ENCODE measurements around the gene KRTAP22-1. TPM values are rescaled to one million over a fixed set of nuclear protein-coding genes. Genes with fewer than 3 reads are reported as not detected.

Gene KRTAP22-1
- polyA plus RNA-seq (2013, experiment 1 of 2; ENCODE audit: insufficient read length), result not detected
- polyA plus RNA-seq (2013, experiment 2 of 2; ENCODE audit: insufficient read length), result not detected

DNA sequence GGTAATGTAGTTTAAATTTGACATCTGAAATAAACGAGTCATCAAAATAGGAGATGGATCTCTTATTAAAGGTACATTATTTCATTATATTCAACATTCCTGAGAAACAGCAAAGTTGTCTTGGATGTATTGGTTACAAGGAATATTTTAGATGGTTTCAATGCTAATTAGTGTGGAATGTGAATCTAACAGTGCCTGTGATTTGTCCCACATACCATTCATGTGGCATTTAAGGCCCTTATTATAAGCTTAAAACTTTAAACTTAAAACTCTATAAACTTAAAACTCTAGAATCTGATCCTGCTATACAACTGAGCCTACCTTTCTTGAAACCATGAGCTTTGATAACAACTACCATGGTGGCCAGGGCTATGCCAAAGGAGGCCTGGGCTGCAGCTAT lies at the start of gene KRTAP22-1:
Gene KRTAP22-1 (plus strand): TSS at position 301 of the 400 bp plus-strand sequence.
- no peak for DNase-seq

DNA sequence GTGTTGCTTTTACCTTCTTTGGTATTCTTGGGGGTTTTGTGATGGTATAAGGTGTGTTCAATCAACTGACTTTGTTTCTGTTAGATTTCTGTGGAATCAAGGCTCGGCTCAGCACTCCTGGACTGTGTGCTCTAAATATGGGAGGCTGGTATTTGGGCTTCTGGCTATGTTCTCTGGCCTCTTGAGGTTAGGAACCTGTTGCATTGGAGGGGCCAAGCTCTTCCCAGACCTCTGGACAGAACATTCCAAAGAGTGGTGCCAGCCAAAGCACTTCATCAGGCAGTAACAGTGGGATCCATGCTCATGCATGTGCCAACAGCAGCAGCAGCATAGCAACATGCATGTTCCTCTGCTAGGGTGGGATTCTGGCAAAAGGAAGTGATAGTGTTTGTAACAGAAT lies 48.1 kb upstream of the KRTAP22-1 start:
- no peak for DNase-seq

DNA sequence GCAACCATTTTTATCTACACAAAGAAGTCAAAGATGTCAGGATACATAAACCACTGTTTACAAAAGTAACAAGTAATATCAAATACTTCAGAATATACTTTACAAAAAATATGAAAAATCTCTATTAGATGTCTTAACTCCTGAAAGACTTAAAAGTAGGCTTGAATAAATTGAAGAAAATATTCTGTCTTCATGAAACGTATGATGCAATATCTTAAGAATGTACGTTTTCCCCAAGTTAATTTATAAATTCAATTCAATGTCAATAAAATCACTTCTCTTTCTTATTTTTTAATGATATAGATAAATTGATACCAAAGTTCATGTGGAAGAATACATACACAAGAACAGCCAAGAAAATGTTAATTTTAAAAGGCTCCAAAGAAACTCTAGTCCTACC lies 45.8 kb upstream of the KRTAP22-1 start:
- no peak for DNase-seq

DNA sequence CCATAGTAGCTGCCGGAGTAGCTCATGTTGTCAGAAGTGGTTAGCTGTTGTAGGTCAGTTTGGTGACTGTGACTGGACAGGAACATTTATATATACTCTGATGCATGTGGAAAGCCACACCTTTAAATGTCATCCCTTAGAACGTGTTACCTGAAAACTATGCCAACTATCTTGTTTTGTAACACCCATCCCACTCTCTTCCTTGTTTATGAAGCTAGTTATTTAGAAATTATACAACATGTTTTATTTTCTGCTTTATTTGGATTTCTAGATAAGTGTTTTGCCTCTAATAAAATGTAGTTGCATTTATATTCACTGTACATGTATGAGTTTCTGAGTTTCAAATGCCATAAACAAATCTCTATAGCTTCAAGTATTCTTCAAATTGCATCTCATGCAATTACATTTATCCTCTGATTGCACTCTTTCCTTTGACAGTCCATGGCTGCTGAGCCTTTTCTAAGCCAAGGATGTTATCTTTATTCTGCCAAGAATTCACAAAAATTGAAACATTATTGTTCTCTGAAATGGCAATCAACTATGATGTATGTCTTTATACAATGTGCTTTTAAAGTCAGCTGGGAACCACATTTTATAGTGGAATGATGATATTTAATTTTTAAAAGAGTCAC lies 39.5 kb upstream of the KRTAP22-1 start, which contains the start of gene KRTAP19-7:
Gene KRTAP19-7 (minus strand): TSS at position 51 of the 632 bp plus-strand sequence. CDS start 25 bp downstream, at position 26.
- DNase-seq, result no peak

DNA sequence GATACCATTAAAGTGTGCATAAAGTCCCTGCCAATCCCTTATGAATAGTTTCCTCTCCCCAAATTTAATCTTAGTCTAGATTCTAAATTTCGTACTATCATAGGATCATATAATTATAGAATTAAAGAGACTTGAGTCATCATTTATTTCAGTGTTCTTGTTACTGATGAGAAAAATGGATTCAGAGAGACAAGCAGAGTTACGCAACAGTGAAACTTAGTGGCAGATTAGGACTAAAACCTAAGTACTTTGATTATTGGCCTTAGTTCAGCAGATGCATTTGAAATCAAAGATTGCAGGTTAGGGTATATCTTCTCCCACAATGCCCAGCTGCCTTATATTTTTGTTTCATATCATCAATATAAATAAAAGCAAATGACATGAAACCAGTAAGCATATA lies 38.9 kb upstream of the KRTAP22-1 start:
- DNase-seq, result no peak

DNA sequence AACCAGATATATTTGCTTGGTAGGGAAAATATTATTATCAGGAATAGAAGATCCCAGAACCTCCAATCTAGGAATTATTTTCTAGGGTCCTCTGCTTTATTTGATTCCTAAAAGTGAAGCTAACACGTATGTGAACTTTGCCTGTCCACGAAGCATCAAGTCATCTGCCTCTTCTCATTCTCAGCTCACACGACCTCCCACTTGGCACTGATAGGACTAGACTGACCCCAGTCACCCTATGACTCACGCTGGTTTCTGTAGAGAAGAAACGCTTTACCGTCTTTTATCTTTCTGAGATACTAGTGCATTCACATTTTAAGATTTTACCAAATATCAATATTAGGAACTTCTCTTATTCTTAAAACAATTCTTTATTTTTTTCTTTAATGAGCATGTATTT lies 37.8 kb upstream of the KRTAP22-1 start:
- no peak for DNase-seq

DNA sequence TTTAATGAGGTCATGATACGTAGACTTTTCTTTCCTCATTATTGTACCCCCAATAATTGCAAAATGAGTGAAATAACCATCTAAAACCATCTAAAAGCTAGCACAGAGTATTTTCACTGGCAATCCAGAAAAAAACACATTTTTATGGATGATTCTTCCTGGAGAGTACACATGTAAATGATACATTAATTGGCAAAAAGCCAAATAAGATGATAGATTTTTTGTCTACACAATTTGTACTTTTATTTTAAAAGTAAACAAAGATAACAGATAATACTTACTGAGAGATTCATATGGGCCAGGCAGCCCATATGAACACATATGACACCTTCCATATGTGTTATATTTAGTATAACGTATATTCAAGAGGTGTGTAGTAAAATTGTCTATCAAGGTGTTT lies 37.3 kb upstream of the KRTAP22-1 start:
- DNase-seq, result no peak

DNA sequence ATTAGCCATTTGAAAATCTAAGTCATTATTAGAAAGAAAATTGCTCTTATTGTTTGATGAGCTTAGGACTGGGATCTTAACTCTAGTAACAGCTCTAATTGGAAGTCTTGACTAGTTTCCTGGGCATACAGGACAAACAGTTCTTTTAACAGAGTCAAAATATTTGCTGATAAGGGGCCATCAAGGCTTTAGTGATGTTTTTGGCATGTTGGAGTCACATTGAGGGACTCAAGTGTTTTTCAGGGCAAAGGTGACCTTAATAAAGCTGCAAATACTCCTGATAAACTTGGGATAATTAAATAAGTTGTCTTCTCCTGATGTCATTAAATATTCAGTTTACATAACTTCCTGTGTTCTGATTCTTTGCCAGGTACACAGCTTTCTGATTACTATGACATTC lies 33.3 kb upstream of the KRTAP22-1 start:
- DNase-seq, result no peak

DNA sequence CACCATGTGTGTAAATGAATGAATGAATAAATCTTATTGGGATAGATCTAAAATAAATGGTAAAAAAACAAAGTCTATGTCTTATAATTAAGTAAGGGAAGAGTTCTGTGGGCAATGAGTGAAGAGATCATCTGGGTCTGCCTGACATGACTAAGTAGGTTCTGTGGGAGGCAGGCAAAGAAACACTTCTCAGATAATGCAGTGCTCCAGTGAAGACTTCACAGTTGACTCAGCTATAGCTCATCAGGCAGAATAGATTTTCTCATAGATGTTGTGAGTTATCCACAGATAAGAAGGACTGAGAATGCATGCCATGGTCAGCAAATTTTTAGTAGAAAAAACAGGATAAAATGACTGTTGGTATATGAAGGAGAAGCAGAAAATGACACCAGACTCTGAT lies 23.1 kb upstream of the KRTAP22-1 start:
- DNase-seq, result no peak

DNA sequence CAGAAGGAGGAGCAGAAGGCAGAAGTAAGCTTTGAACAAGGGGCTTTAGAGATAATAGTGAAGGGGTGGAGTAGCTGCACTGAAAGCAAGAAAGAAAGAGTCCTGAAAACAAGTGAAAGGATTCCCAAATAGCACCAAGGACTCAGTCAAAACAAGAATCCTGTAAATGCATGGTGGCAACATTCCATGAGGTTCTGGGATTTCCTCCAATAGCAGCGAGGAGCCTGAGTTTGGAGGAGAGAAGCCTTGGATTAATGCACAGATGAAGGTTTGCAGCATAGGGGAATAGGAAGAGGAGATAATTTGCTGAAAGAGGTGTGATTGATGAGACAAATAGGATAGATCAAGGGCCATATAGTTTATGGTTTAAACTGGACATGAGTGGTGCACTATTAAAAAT lies 21.5 kb upstream of the KRTAP22-1 start:
- DNase-seq, result no peak

DNA sequence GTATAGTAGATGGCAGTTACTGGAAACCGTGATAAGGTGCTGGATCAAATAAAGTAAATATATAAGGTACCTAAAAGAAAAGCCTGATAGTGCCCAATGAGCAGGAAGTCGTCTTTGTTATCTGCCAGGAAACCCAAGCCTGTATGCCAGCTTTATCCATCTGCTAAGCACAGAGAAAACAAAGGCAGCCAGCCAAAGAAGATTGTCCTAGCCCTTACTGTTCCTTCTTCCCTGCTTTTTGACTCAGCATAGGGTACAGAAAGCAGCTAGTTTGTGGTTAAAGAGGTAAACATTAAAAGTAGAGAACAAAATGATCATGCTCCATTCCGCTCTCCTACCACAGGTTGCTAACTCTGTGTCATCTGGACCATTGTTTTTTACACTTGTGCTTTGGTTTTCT lies 20.8 kb upstream of the KRTAP22-1 start:
- no peak for DNase-seq

DNA sequence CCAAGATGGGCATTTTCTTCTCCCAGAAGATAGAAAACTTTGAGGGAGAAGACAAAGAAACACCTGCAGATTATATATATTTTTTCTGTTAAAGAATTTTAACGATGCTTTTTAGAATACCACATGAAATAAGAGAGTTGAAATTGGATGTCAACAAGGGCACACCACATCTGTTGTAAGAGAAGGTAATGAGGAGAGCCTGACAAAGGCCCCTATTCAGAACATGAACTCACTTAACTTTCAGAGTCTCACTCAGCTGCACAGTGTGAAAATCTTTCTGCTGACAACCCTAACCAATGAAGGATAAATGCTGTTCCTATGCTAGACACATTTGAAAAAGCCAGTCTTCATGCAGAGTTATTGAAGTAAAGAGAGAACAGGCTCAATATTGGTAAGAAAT lies 18.0 kb upstream of the KRTAP22-1 start:
- DNase-seq, result no peak

DNA sequence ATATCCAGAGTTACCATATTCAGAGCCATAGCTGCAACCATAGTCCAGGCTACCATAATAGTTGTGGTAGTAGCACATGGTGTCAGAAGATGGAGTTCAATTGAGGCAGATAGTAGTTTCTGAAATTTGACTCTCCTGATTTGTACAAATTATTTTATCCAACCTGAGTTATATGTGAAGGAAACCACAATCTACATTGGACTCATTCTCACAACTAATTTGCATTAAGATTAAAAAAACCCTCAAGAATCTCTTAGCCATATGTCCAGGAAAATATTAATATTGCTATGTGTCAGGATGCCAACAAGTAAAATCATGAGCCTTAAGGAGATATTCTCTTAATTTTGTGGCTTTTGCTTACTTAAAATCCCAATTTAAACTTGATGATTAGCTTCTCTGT lies 10.6 kb upstream of the KRTAP22-1 start, which contains the start of gene KRTAP22-2:
Gene KRTAP22-2 (minus strand): TSS at position 101 of the 400 bp plus-strand sequence.
- DNase-seq, result no peak

DNA sequence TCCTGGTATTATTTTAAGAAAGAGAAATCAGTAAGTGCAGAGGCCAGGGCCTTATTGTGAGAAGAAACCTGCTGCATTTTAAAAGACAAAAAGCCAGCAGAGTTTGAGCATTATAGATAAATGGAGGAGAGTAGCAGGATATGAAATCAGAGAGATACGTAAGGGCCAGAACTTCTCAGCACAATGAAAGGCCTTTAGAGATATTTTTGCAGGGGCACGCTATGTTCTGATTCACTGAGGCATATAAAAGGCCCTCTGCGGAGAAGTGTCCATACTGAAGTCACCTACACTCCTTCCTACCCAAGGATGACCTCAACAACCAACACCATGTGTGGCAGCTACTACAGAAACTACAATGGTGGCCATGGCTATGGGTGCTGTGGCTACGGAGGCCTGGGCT lies 8.7 kb upstream of the KRTAP22-1 start, which contains the start of gene KRTAP6-3:
Gene KRTAP6-3 (plus strand): TSS at position 301 of the 400 bp plus-strand sequence. CDS start 6 bp downstream, at position 307.
- DNase-seq, result no peak

DNA sequence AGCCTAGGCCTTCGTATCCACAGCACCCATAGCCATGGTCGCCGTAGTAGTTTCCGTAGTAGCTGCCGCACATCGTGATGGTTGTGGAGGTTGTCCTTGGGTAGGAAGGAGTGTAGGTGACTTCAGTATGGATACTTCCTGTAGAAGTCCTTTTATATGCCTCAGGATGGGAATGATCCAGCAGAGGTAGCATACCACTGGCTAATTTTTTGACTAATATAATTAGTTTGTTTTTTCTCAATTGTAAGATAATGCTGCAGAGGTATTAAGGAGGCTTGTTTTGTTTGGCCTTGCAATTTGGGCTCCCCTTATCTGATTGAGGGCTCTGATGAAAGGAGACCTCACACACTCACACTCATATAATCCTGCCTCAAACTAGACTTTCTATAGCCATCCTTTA lies 2.1 kb upstream of the KRTAP22-1 start, which contains the start of gene KRTAP6-2:
Gene KRTAP6-2 (minus strand): TSS at position 101 of the 400 bp plus-strand sequence. CDS start 28 bp downstream, at position 73.
- DNase-seq, result no peak

DNA sequence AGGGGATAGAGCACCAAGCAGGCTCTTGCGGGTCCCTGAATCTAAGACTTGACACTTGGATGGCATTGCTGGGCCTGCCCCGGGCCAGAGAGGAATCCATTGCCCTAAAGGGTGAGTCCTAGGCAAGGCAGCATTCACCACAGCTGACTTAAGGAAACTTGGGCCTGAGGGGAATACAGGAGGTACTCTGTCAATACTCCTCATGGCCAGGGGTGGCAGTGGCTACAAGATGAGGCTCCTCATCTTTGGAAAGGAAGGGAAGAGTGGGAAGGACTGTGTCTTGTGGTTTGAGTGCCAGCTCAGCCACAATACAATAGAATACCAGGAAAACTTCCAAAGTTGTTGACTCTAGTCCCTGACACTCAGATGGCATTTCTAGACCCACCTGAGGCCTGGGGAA lies 5.1 kb downstream of the KRTAP22-1 start:
- DNase-seq, result no peak

DNA sequence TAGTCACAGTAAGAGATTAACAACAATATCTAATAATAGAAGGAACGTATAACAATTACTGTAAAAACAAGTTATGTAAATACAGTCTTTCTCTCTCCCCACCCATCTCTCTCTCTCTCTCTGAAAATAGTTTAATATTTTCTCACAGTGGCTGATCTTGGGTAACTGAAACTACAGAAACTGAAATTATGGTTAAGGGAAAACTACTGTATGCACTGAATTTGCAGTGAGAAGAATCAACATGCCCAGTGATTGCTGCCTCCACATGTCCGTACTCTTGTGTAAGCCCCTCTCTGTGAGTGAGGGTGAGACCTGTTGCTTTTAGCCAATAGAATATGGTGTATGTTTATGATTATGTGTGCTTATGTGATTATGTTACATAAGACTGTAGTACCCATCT lies 11.2 kb downstream of the KRTAP22-1 start:
- no peak for DNase-seq

DNA sequence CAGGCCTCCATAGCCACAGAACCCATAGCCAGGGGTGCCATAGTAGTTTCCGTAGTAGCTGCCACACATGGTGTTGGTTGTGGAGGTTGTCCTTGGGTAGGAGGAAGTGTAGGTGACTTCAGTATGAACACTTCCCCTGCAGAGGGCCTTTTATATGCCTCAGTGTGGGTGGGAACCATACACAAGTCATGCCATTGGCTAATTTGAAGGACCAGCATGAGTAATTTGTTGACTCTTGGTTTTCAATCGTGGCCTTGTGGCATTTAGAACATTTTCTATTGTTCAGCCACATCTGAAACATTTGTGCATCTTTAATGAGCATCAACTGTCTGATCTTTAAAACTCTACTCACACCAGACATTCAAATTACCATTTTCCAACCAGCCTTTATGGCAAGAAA lies 12.9 kb downstream of the KRTAP22-1 start, which contains the start of gene KRTAP6-1:
Gene KRTAP6-1 (minus strand): TSS at position 95 of the 400 bp plus-strand sequence. CDS start 26 bp downstream, at position 69.
- no peak for DNase-seq

DNA sequence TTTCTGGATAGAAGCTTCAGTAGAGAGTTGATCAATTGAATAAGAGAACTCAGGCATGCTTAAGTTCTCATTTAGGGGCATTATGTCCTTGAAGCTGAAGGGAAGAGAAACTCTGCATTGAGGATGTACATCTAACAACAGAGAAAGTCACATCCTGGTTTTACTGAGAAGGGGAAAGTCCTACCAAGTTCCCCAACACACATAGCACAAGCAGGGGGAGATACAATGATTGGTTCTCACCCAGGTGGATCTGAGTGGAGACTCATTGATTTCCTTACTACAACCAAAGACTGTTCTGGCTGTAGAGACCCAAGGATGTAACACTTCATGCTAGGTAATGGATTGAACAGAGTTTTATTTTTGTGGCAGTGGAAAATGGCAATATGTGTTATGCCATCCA lies 14.3 kb downstream of the KRTAP22-1 start:
- DNase-seq, result no peak

DNA sequence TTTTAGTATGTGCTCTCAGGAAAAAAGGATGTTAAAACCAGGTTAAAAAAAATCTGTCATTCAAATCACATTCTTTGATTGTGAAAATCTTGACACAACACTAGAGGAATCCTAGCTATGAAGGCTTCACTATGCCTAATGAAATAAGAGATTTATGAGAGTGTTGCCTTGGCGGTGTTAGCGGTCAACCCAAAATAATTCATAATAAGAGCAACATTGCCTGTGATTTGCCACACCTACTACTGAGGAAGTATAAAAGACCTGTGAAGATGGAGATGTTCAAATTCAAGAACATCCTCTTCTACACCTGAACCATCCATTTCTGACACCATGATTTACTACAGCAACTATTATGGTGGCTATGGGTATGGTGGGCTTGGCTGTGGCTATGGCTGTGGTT lies 15.2 kb downstream of the KRTAP22-1 start, which contains the start of gene KRTAP20-1:
Gene KRTAP20-1 (plus strand): TSS at position 301 of the 400 bp plus-strand sequence. CDS start 30 bp downstream, at position 331.
- no peak for DNase-seq

DNA sequence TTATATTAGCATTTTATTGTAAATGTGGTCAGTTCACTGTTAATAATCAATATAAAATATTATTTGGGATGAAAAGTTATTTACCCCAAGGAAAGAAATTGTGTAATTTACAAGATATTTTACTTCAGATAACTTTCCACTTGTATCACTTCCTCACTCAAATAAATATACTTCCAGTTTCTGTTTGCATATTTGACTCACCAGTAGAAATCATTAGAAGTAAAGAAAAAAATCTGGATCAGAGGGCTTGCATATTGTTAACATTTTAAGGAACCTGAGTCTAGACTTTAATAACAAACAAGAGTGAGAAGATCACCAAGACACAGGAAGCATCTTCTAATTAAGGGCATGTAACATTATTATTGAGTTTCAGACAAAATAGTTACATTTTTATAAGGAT lies 19.2 kb downstream of the KRTAP22-1 start:
- no peak for DNase-seq

DNA sequence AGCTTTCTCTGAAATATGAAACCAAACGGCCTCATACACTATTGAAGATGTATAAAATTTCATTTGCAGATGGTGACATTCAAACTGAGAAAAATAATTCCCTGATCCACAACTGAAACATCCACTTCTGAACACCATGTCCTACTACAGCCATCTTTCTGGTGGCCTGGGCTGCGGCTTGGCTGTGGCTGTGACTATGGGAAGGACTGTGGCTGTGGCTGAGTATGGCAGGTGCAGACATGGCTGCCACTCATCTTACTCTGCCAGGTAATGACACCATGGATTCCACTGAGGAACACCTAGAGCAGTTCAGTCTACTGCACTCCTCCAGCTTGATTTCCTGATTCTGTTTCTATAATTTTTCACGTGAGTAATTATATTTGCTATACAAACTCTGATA lies 19.6 kb downstream of the KRTAP22-1 start, which contains the start of gene KRTAP20-4:
Gene KRTAP20-4 (plus strand): TSS at position 106 of the 400 bp plus-strand sequence.
- DNase-seq, result no peak

DNA sequence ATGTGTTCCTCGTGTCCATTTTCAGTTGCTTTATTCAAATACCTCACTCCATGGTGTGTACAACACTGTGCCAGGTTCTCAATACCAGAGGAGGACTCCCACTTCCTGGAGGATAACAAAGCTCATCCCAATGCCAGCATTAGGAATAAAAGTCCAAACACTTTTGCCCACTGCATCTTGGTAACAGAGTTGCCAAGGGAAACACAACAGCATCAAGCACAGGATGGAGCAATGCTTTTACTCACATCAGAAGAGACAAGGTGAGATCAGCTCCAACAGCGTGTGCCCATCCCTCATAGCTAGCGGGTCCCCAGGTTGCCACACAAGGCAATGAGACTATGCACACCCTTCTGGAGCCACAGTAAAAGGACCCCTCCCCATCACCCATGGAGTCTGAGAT lies 22.5 kb downstream of the KRTAP22-1 start:
- no peak for DNase-seq
